Parathyroid adenoma (tissue), 2 donors: ENCODE data around the gene ST6GALNAC1.

Experiments
- H2AFZ ChIP-seq: fragments of 300-600 bp; sonication (generic); one replicate; pipeline ENCODE4 v1.7.0; 2017; ENCODE audit warnings: antibody characterized with exemption, mild to moderate bottlenecking
- H3K27ac ChIP-seq: fragments of 300-600 bp; sonication (generic); one replicate; pipeline ENCODE4 v1.7.0; 2017
- H3K27me3 ChIP-seq: fragments of 300-600 bp; sonication (generic); one replicate; pipeline ENCODE4 v1.7.0; 2017; ENCODE audit warnings: low read length; ENCODE audit not compliant: control insufficient read depth, insufficient read depth
- H3K36me3 ChIP-seq: fragments of 300-600 bp; sonication (generic); one replicate; pipeline ENCODE4 v1.7.0; 2017; ENCODE audit warnings: low read length; ENCODE audit not compliant: control insufficient read depth, insufficient read depth
- H3K4me1 ChIP-seq: fragments of 300-600 bp; sonication (generic); one replicate; pipeline ENCODE4 v1.7.0; 2017; ENCODE audit warnings: control low read depth
- H3K4me2 ChIP-seq: fragments of 300-600 bp; sonication (generic); one replicate; pipeline ENCODE4 v1.7.0; 2017; ENCODE audit warnings: low read length
- H3K4me3 ChIP-seq: fragments of 300-600 bp; sonication (generic); one replicate; pipeline ENCODE4 v1.7.0; 2017; ENCODE audit warnings: low read depth, low read length
- H3K79me2 ChIP-seq: fragments of 300-600 bp; sonication (generic); one replicate; pipeline ENCODE4 v1.7.0; 2017; ENCODE audit warnings: control low read depth
- H3K9ac ChIP-seq: fragments of 300-600 bp; sonication (generic); one replicate; pipeline ENCODE4 v1.7.0; 2017; ENCODE audit warnings: mild to moderate bottlenecking
- H3K9me3 ChIP-seq: fragments of 300-600 bp; sonication (generic); one replicate; pipeline ENCODE4 v1.7.0; 2017; ENCODE audit warnings: low read length; ENCODE audit not compliant: control insufficient read depth
- CTCF ChIP-seq: fragments of 300-600 bp; sonication (generic); IDR thresholded peaks from one replicate; pipeline ENCODE4 v1.7.0; 2017; ENCODE audit warnings: antibody characterized with exemption, mild to moderate bottlenecking
- donor health status: primary hyperparathyroidism.

ST6GALNAC1 gene

GRCh38 chr17:76688165-76688622 is 44.6 kb upstream of the ST6GALNAC1 start:
- no peaks in the 10 kb centered on the region for H3K27me3 ChIP-seq
- peaks cover 53% of the 10 kb centered on the region for H3K79me2 ChIP-seq
- H3K36me3 ChIP-seq, result no peaks in the 10 kb centered on the region
- H3K4me2 ChIP-seq, result peak overlapping the region; percentile 13
- peaks cover 11% of the 10 kb centered on the region for H3K4me1 ChIP-seq
- no peak overlapping the region for H3K4me3 ChIP-seq
- H3K9ac ChIP-seq, result no peak overlapping the region
- no peak overlapping the region for H2AFZ ChIP-seq
- no peak overlapping the region for H3K27ac ChIP-seq
- H3K9me3 ChIP-seq, result no peaks in the 10 kb centered on the region
- peak; percentile 25 for TF ChIP-seq CTCF

GRCh38 chr17:76687298-76688164 is 44.0 kb upstream of the ST6GALNAC1 start:
- no peak for TF ChIP-seq CTCF
- Histone ChIP-seq H3K4me1 (peaks cover 11% of the 10 kb centered on the region), H3K79me2 (peaks cover 53% of the 10 kb centered on the region), H3K9ac (no peak overlapping the region), H3K4me2 (no peak overlapping the region), H3K27ac (no peak overlapping the region), H3K9me3 (no peaks in the 10 kb centered on the region), H3K4me3 (no peak overlapping the region), H3K36me3 (no peaks in the 10 kb centered on the region), H2AFZ (no peak overlapping the region), H3K27me3 (no peaks in the 10 kb centered on the region)

- no peak overlapping the region for H3K4me3 ChIP-seq
- no peaks in the 10 kb centered on the region for H3K27me3 ChIP-seq
- no peak overlapping the region for H3K27ac ChIP-seq
- H2AFZ ChIP-seq, result no peak overlapping the region
- H3K9ac ChIP-seq, result no peak overlapping the region
- H3K79me2 ChIP-seq, result peaks cover 49% of the 10 kb centered on the region
- H3K36me3 ChIP-seq, result no peaks in the 10 kb centered on the region
- TF ChIP-seq CTCF, result no peak
- H3K4me2 ChIP-seq, result no peak overlapping the region
- no peaks in the 10 kb centered on the region for H3K9me3 ChIP-seq
- peaks cover 11% of the 10 kb centered on the region for H3K4me1 ChIP-seq
These were observed 43.2 kb upstream of the ST6GALNAC1 start for GRCh38 chr17:76686538-76687297.

GRCh38 chr17:76685846-76686245 is 42.3 kb upstream of the ST6GALNAC1 start:
- Histone ChIP-seq H3K9ac (no peak overlapping the region), H3K27ac (no peak overlapping the region)

More at GRCh38 chr17:76685846-76686245, 42.3 kb upstream of the ST6GALNAC1 start:
- Histone ChIP-seq H3K9me3 (no peaks in the 10 kb centered on the region), H3K4me1 (peaks cover 11% of the 10 kb centered on the region), H3K4me3 (no peak overlapping the region), H3K27me3 (no peaks in the 10 kb centered on the region), H3K36me3 (no peaks in the 10 kb centered on the region), H3K79me2 (peaks cover 44% of the 10 kb centered on the region), H3K4me2 (no peak overlapping the region), H2AFZ (no peak overlapping the region)
- no peak for TF ChIP-seq CTCF
